Left lung (tissue), 10 donors: ENCODE results near the gene CPE. TPM values are rescaled to one million over a fixed set of nuclear protein-coding genes. Genes with fewer than 3 reads are reported as not detected.

Experiments used
- ATAC-seq: fragments of 200-7000 bp; cut with Tn5 transposase; one replicate; pipeline ENCODE4 v1.9.1; 2020; ENCODE audit warnings: moderate library complexity
- DNase-seq, 4 donors: peaks; one replicate each; pipeline ENCODE4 v3.0.0-alpha.2; 2013 to 2020
- H3K27ac ChIP-seq, 2 donors: fragments of 200-600 bp; sonication (generic) in 1 of 2; one replicate each; pipeline versions ENCODE4 v1.5.0 to v1.8.0; 2020 to 2021
- H3K27me3 ChIP-seq, 2 donors: fragments of 200-600 bp; sonication (generic) in 1 of 2; one replicate each; pipeline versions ENCODE4 v1.5.0 to v1.8.0; 2020 to 2021
- H3K36me3 ChIP-seq, 2 donors: fragments of 200-600 bp; sonication (generic) in 1 of 2; one replicate each; pipeline versions ENCODE4 v1.5.0 to v1.8.0; 2020 to 2021
- H3K4me1 ChIP-seq, 2 donors: fragments of 200-600 bp; one replicate each; pipeline ENCODE4 v1.8.0; 2021
- H3K4me3 ChIP-seq, 2 donors: fragments of 200-600 bp; sonication (generic) in 1 of 2; one replicate each; pipeline versions ENCODE4 v1.5.0 to v1.8.0; 2020 to 2021; ENCODE audit warnings: mild to moderate bottlenecking in 1 of 2
- H3K9me3 ChIP-seq, 2 donors: fragments of 200-600 bp; sonication (generic) in 1 of 2; one replicate each; pipeline versions ENCODE4 v1.5.0 to v1.8.0; 2020 to 2021
- intact Hi-C, 2 donors: fragments of 100-400 bp; cut with DNase I; formaldehyde crosslinking; loops; one replicate each; pipeline versions ENCODE4 v1.11.2 to v1.14.2; 2022
- polyA plus RNA-seq, 6 donors: library from polyadenylated mRNA; unstranded; fragments of 120-200 nt; gene quantifications; one replicate each; pipeline ENCODE4 v1.2.1, GENCODE V29; 2013; ENCODE audit not compliant: insufficient read length in 6 of 6
- total RNA-seq, 2 donors: library from RNA; stranded (reverse); fragmentation: NEBNext Ultra II Directional; extraction: Animal tissue kit (Norgen Biotek cat#: 25700); gene quantifications; one replicate each; pipeline ENCODE4 v1.2.1, GENCODE V29; 2021
- TF ChIP-seq, protein P1 (sequence below), 2 donors: fragments of 200-600 bp; sonication (generic) in 1 of 2; IDR thresholded peaks; one replicate each; pipeline versions ENCODE4 v1.5.0 to v1.8.0; 2021; ENCODE audit warnings: antibody characterized with exemption in 2 of 2
- donor health status: DM: no; HTN: yes; CAD: no.
- donor health status: DM: no; HTN: no; CAD: no.

Gene CPE
- total and polyA plus RNA-seq, 8 donors = 24.5 to 222 (median 161) TPM

DNA sequence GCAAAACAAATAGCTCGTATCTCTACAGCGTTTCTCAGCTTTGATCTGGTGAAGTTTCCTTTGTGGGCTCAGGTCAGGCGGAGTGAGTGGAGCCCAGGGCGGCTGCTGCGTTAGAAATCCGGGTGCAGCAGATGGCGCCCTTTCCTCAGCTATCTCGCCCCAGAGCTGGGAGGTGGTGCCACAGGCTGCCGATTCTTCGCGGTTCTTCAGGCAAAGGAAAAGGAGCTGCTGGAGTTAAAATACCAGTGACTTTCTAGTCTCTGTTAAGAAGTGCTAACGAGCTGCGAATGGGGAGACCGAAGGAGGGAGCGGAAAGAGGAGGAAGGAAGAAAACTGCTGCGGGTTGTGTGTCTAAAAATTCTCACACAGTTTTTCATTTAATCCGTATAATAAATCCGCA lies 114.6 kb downstream of the CPE start:
- TF ChIP-seq, protein P1, sequence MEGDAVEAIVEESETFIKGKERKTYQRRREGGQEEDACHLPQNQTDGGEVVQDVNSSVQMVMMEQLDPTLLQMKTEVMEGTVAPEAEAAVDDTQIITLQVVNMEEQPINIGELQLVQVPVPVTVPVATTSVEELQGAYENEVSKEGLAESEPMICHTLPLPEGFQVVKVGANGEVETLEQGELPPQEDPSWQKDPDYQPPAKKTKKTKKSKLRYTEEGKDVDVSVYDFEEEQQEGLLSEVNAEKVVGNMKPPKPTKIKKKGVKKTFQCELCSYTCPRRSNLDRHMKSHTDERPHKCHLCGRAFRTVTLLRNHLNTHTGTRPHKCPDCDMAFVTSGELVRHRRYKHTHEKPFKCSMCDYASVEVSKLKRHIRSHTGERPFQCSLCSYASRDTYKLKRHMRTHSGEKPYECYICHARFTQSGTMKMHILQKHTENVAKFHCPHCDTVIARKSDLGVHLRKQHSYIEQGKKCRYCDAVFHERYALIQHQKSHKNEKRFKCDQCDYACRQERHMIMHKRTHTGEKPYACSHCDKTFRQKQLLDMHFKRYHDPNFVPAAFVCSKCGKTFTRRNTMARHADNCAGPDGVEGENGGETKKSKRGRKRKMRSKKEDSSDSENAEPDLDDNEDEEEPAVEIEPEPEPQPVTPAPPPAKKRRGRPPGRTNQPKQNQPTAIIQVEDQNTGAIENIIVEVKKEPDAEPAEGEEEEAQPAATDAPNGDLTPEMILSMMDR (IDR thresholded peaks at IDR 0.05) = peak; percentile 47 to 67
- DNase-seq = peak; percentile 48 to 90 (median 69)
- H3K9me3 ChIP-seq = no peaks in the 10 kb centered on the region
- no peak overlapping the region for H3K4me3 ChIP-seq
- intact Hi-C loops = no loop called here
- peaks cover 0 to 15% of the 10 kb centered on the region in 2 donors for H3K27me3 ChIP-seq
- peaks cover 0 to 7% of the 10 kb centered on the region in 2 donors for H3K4me1 ChIP-seq
- no peak overlapping the region for H3K27ac ChIP-seq
- ATAC-seq = peak; percentile 98
- H3K36me3 ChIP-seq = no peaks in the 10 kb centered on the region

DNA sequence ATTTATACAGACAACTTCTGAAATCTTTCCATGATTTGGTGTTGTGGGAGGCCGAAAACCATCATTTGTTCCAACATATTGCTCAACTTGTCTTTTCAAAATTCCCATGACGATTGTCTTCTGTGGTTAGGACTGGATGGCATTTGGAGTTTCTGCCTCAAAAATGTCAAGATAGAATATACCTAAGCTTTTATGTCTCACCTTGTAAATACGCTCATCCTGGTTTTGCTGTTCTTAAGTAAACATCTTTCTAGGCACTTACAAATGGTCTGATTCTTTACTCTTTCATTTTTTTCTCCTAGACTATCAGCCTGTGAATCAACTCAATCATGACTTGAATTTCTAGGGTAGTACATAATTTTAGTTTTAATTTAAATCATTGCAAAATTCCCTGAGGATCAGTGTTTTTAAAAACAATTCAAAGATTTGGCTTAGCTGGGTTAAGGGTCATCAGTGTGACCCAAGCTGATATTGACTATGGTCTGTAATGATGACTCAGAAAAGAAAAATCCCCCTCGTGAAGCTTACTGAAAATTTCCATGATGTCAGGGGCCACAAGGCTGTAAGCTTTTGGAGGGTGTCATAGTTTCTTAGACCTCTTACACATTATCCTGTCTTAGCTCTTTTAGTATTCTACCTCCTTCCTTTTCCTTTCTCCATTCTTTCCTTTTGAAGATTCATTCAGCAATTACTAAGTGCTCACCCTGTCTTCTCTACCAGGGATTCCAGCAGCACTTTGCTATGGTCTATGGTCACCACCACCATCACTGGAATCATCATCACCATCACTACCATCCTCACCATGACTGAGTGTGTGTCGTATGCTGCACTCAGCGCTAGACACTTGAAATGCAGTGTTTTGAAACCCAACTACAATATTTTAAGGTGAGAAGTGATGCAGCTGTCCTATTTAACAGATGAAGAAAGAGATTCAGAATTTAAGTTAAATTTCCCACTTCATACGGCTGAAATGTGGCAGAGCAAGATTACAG lies 124.4 kb downstream of the CPE start:
- peak; percentile 49 for ATAC-seq
- no peaks in the 10 kb centered on the region for H3K9me3 ChIP-seq
- intact Hi-C loops = no loop called here
- DNase-seq = no peak
- H3K4me3 ChIP-seq = no peak overlapping the region
- H3K27ac ChIP-seq = peak overlapping the region in 1 of 2 donors; percentile 20
- no peaks in the 10 kb centered on the region for H3K27me3 ChIP-seq
- TF ChIP-seq, protein P1 (IDR thresholded peaks at IDR 0.05) = no peak
- H3K4me1 ChIP-seq = peaks cover 0 to 5% of the 10 kb centered on the region in 2 donors
- H3K36me3 ChIP-seq = no peaks in the 10 kb centered on the region

DNA sequence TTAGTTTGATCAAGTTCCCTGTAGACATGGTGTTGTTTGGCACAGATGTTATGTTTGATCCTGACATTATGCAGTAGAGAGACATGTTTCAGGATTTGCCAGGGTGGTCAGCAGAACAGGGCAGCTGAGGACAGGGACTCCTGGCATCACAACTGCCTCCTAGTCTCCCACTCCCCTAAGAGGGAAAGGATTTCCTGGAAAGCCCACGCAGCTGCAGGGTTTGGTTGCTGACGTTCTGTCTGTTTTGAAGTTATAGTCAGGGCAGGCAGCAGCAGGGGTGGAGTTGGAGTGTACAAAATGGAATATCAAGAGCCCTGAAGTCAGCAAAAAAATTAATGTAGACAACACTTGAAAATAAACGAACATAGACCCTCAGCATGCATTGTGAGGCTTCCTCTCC lies 125.4 kb downstream of the CPE start:
- Histone ChIP-seq H3K4me3 (no peak overlapping the region), H3K27ac (no peak overlapping the region), H3K27me3 (no peaks in the 10 kb centered on the region), H3K9me3 (no peaks in the 10 kb centered on the region), H3K36me3 (no peaks in the 10 kb centered on the region), H3K4me1 (peaks cover 0 to 5% of the 10 kb centered on the region in 2 donors)
- ATAC-seq (no peak), DNase-seq (no peak)
- TF ChIP-seq, protein P1 (IDR thresholded peaks at IDR 0.05) = no peak
- intact Hi-C loops = no loop called here

DNA sequence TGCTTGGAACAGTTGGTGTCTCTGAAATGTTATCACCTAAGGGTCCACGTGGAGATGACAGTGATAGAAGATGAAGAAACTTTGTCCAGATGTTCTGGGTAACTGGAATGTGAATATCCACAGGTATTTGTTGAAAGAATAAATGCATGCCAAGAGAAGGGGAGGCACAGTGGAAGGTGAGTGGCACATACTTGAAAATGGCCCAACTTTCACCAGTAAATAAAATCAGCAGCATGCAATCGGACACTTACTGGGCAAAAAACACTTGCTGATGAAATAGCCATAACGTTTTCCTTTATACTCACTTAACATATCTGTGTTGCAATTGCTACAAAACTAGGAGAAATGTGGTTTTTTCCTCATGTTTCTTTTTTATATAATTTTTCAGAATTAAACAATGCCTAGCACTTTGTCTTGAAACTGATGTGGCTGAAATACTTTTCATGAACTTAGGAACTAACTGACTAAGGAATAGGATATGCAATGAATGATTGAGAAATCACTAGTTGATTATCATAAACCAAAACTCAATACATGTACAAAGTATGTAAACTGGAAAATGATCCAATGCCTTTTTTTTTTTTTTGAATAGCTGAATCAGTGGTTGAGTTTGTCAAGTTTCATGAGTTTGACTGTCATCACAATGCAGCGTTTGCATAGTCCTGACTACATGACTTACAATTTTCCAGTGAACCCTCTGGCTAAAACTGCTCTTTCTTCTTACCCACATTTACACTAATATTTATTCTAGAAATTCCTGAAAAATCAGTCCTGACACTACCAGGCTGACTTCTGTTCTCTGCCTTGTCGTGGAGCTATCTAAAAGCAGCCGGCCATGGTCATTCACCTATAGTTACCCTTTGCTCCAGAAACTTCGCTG lies 127.4 kb downstream of the CPE start:
- H3K36me3 ChIP-seq = no peaks in the 10 kb centered on the region
- H3K4me1 ChIP-seq = peaks cover 0 to 5% of the 10 kb centered on the region in 2 donors
- H3K9me3 ChIP-seq = no peaks in the 10 kb centered on the region
- H3K27me3 ChIP-seq = no peaks in the 10 kb centered on the region
- no peak overlapping the region for H3K27ac ChIP-seq
- peak; percentile 32 for ATAC-seq
- intact Hi-C loops = no loop called here
- no peak overlapping the region for H3K4me3 ChIP-seq
- TF ChIP-seq, protein P1 (IDR thresholded peaks at IDR 0.05) = no peak
- DNase-seq = peak in 1 of 4 donors; percentile 16
